Prostate gland (tissue), 2 donors: ENCODE results near the gene PTPRK.

Experiments
- CTCF ChIP-seq, 4 experiments: fragments of 200-600 bp in 2 of 4; fragments of 450-650 bp in 2 of 4; sonication (generic) in 2 of 4; IDR thresholded peaks; 1 replicate in 3 of 4; 2 replicates in 1 of 4; pipeline ENCODE4 v1.5.1; 2016 to 2019; ENCODE audit warnings: antibody characterized with exemption in 4 of 4, mild to moderate bottlenecking in 2 of 4, moderate library complexity in 2 of 4
- POLR2A ChIP-seq: fragments of 450-650 bp; IDR thresholded peaks from one replicate; pipeline ENCODE4 v1.6.1; 2016; ENCODE audit warnings: antibody characterized with exemption, mild to moderate bottlenecking
- POLR2AphosphoS5 ChIP-seq: sonication (generic); formaldehyde crosslinking; IDR thresholded peaks from one replicate; pipeline ENCODE4 v1.6.1; 2017; ENCODE audit warnings: antibody characterized with exemption

GRCh38 chr6:127952831-127953230 is 567.6 kb downstream of the PTPRK start:
- TF ChIP-seq POLR2A (no peak), POLR2AphosphoS5 (no peak), CTCF (IDR thresholded peaks at IDR 0.05) (no peak)
